HepG2 (cell line): ENCODE data around the gene GRK5. TPM values are rescaled to one million over a fixed set of nuclear protein-coding genes. Genes with fewer than 3 reads are reported as not detected.

Experiments used
- FOXP4 ChIP-seq: sonication (generic); formaldehyde crosslinking; IDR thresholded peaks from 2 replicates; pipeline ENCODE4 v1.4.0; 2020; ENCODE audit warnings: missing genetic modification reagents
- HOXA5 ChIP-seq: sonication (generic); formaldehyde crosslinking; IDR thresholded peaks from 2 replicates; pipeline ENCODE4 v1.4.0; 2020; ENCODE audit warnings: missing genetic modification reagents
- MEIS2 ChIP-seq: sonication (generic); formaldehyde crosslinking; IDR thresholded peaks from 2 replicates; pipeline ENCODE4 v1.9.0; 2021; ENCODE audit warnings: mild to moderate bottlenecking, missing genetic modification reagents
- POGZ ChIP-seq: sonication (generic); formaldehyde crosslinking; IDR thresholded peaks from 2 replicates; pipeline ENCODE4 v1.4.0; 2020; ENCODE audit warnings: mild to moderate bottlenecking, missing genetic modification reagents
- POLR2AphosphoS5 ChIP-seq: IDR thresholded peaks from 2 replicates; pipeline ENCODE4 v1.6.1; 2012; ENCODE audit warnings: low read depth, low read length
- SALL1 ChIP-seq: sonication (generic); formaldehyde crosslinking; IDR thresholded peaks from 2 replicates; pipeline ENCODE4 v1.8.0; 2022; ENCODE audit warnings: mild to moderate bottlenecking, missing genetic modification reagents
- SOX6 ChIP-seq, 2 experiments: fragments of 450-650 bp in 1 of 2; sonication (generic) in 1 of 2; formaldehyde crosslinking in 1 of 2; IDR thresholded peaks; 2 replicates each; pipeline versions ENCODE4 v1.4.0 to v1.6.1; 2017 to 2020; ENCODE audit warnings: antibody characterized with exemption in 1 of 2, mild to moderate bottlenecking in 1 of 2, missing genetic modification reagents in 1 of 2
- SPEN ChIP-seq: sonication (generic); formaldehyde crosslinking; IDR thresholded peaks from 2 replicates; pipeline ENCODE4 v1.5.1; 2020; ENCODE audit warnings: low read depth, mild to moderate bottlenecking, missing genetic modification reagents
- XRCC5 ChIP-seq: fragments of 200-400 bp; formaldehyde crosslinking; optimal IDR thresholded peaks from 2 replicates; pipeline ENCODE3; 2017; ENCODE audit warnings: mild to moderate bottlenecking, low read length
- ZFP91 ChIP-seq: sonication (generic); formaldehyde crosslinking; IDR thresholded peaks from 2 replicates; pipeline ENCODE4 v1.9.0; 2022; ENCODE audit warnings: missing genetic modification reagents, mild to moderate bottlenecking, borderline replicate concordance
- ZNF143 ChIP-seq: sonication (generic); formaldehyde crosslinking; IDR thresholded peaks from 2 replicates; pipeline ENCODE4 v1.4.0; 2020; ENCODE audit warnings: missing genetic modification reagents
- ZNF224 ChIP-seq: sonication (generic); formaldehyde crosslinking; IDR thresholded peaks from 2 replicates; pipeline ENCODE4 v1.5.0; 2020; ENCODE audit warnings: mild to moderate bottlenecking, missing genetic modification reagents
- ZNF274 ChIP-seq: sonication (generic); formaldehyde crosslinking; IDR thresholded peaks from 2 replicates; pipeline ENCODE4 v1.5.1; 2020; ENCODE audit warnings: mild to moderate bottlenecking, missing genetic modification reagents
- ZNF333 ChIP-seq: sonication (generic); formaldehyde crosslinking; IDR thresholded peaks from 2 replicates; pipeline ENCODE4 v1.4.0; 2020; ENCODE audit warnings: mild to moderate bottlenecking, missing genetic modification reagents, borderline replicate concordance
- ZNF772 ChIP-seq: sonication (generic); formaldehyde crosslinking; IDR thresholded peaks from 2 replicates; pipeline ENCODE4 v1.5.0; 2020; ENCODE audit warnings: mild to moderate bottlenecking, missing genetic modification reagents
- ZNF777 ChIP-seq: sonication (generic); formaldehyde crosslinking; IDR thresholded peaks from 2 replicates; pipeline ENCODE4 v1.4.0; 2020; ENCODE audit warnings: missing genetic modification reagents
- polyA plus RNA-seq, 8 experiments: library from polyadenylated mRNA; depleted of rRNA in 3 of 8; stranded (reverse) in 7 of 8; unstranded in 1 of 8; fragments of >200 nt; fragmentation: Illumina TruSeq in 4 of 8; extraction: Trizol in 4 of 8; gene quantifications; 2 replicates each; pipeline versions ENCODE4 v1.2.1 to v1.2.3, GENCODE V29; 2011 to 2016; ENCODE audit warnings: low read depth in 4 of 8, missing spikeins in 1 of 8, mixed read lengths in 1 of 8; ENCODE audit not compliant: insufficient read depth in 1 of 8
- total RNA-seq, 5 experiments: library from RNA; depleted of rRNA; stranded (reverse); fragments of >200 nt; fragmentation: Illumina TruSeq; extraction: Trizol; gene quantifications; 2 replicates each; pipeline ENCODE4 v1.2.3, GENCODE V29; 2016; ENCODE audit warnings: low read depth in 1 of 5
- TF ChIP-seq, protein P1 (sequence below), 2 experiments: sonication (generic) in 1 of 2; formaldehyde crosslinking in 1 of 2; IDR thresholded peaks; 2 replicates each; pipeline versions ENCODE4 v1.4.0 to v1.6.1; 2018 to 2020; ENCODE audit warnings: missing genetic modification reagents in 2 of 2, borderline replicate concordance in 1 of 2, low read depth in 1 of 2, mild to moderate bottlenecking in 1 of 2, missing biosample characterization in 1 of 2
- TF ChIP-seq, protein P2 (sequence below): sonication (generic); formaldehyde crosslinking; IDR thresholded peaks from 2 replicates; pipeline ENCODE4 v1.8.0; 2023; ENCODE audit warnings: mild to moderate bottlenecking, missing genetic modification reagents
- TF ChIP-seq, protein P3 (sequence below): sonication (generic); formaldehyde crosslinking; IDR thresholded peaks from 2 replicates; pipeline ENCODE4 v1.5.0; 2020; ENCODE audit warnings: mild to moderate bottlenecking, missing genetic modification reagents, moderate library complexity

Gene GRK5
- total and polyA plus RNA-seq, 2 of the 13 experiments (the other 11 are each of a cell fraction or from before 2014, with no cell fraction given), result 10.4 to 12.6 TPM

DNA sequence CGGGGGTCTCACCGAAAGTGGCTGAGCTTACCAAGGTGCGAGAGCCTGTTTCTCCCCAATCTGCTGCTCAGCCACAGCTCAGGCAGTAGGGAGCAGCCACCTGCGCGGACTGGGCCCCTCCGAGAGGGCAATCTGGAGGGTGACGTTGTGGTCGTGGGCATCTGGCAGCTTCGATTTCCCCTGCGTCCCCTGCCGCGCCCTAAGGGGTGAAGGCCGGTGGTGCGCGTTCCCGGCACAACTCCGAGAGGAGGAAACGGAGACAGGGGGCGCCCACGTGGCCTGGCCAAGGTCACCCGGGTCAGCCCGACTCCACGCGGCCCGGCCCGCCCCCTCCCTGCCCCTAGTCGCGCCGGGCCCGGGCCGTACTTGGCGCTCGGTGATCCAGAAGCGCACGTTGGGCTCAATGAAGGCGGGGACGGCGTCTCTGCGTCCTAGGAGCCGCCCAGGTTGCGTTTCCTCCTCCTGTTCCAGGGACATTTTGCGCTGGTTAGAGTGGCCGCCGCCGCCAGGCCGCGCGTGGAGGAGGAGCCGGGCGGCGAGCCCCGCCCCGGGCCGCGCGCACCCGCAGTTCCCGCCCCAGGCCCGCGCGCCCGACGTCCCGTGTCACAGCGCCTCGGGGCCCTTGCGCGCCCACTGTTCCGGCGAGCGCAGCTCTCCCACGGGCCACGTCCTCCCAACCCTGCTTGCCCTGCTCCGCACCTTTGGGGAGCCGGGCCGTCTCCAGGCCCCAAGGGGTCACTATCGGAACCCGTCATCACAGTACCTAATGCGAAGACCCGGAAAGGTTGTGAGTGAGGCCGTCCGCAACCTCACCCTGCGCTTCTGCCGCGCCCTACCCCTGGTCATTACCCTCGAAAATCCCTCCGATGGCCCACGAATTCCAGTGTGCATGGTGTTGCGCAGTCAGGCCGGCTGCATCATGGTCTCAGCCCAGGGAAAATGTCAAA lies 41.9 kb upstream of the GRK5 start, which contains the start of gene SFXN4 (continued):
- TF ChIP-seq FOXP4 (CRISPR knock-in tag), result peak; percentile 3; the same call in 1 of the 2 replicates
- TF ChIP-seq ZNF143, result no peak
- TF ChIP-seq ZFP91, result peak; percentile 83
- TF ChIP-seq ZNF772 (CRISPR knock-in tag), result peak; percentile 70
- TF ChIP-seq, protein P1, sequence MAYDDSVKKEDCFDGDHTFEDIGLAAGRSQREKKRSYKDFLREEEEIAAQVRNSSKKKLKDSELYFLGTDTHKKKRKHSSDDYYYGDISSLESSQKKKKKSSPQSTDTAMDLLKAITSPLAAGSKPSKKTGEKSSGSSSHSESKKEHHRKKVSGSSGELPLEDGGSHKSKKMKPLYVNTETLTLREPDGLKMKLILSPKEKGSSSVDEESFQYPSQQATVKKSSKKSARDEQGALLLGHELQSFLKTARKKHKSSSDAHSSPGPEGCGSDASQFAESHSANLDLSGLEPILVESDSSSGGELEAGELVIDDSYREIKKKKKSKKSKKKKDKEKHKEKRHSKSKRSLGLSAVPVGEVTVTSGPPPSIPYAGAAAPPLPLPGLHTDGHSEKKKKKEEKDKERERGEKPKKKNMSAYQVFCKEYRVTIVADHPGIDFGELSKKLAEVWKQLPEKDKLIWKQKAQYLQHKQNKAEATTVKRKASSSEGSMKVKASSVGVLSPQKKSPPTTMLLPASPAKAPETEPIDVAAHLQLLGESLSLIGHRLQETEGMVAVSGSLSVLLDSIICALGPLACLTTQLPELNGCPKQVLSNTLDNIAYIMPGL (CRISPR knock-in tag; IDR thresholded peaks at IDR 0.05; ENCODE audit: borderline replicate concordance in 1 of 2, low read depth in 1 of 2), result peak; percentile 72 to 82; a peak in 2 of 4 replicates
- TF ChIP-seq SOX6 (IDR thresholded peaks at IDR 0.05), result no peak
- peak; percentile 72 for TF ChIP-seq SOX6 (CRISPR knock-in tag; IDR thresholded peaks at IDR 0.05)
- TF ChIP-seq MEIS2, result peak; percentile 20; the same call in 1 of the 2 replicates
- TF ChIP-seq POGZ (CRISPR knock-in tag), result peak; percentile 54; the same call in 1 of the 2 replicates
- no peak for TF ChIP-seq XRCC5
- peak; percentile 76 for TF ChIP-seq SALL1
- TF ChIP-seq, protein P2, sequence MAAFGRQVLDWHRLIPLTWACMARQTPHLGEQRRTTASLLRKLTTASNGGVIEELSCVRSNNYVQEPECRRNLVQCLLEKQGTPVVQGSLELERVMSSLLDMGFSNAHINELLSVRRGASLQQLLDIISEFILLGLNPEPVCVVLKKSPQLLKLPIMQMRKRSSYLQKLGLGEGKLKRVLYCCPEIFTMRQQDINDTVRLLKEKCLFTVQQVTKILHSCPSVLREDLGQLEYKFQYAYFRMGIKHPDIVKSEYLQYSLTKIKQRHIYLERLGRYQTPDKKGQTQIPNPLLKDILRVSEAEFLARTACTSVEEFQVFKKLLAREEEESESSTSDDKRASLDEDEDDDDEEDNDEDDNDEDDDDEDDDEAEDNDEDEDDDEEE (CRISPR knock-in tag), result peak; percentile 59
- TF ChIP-seq HOXA5 (CRISPR knock-in tag), result peak; percentile 7
- TF ChIP-seq ZNF777, result peak; percentile 49; the same call in 1 of the 2 replicates
- TF ChIP-seq SPEN (CRISPR knock-in tag), result peak; percentile 76; the same call in 1 of the 2 replicates
- peak; percentile 79 for TF ChIP-seq POLR2AphosphoS5
- peak; percentile 3; the same call in 1 of the 2 replicates for TF ChIP-seq ZNF224 (CRISPR knock-in tag)
- TF ChIP-seq, protein P3, sequence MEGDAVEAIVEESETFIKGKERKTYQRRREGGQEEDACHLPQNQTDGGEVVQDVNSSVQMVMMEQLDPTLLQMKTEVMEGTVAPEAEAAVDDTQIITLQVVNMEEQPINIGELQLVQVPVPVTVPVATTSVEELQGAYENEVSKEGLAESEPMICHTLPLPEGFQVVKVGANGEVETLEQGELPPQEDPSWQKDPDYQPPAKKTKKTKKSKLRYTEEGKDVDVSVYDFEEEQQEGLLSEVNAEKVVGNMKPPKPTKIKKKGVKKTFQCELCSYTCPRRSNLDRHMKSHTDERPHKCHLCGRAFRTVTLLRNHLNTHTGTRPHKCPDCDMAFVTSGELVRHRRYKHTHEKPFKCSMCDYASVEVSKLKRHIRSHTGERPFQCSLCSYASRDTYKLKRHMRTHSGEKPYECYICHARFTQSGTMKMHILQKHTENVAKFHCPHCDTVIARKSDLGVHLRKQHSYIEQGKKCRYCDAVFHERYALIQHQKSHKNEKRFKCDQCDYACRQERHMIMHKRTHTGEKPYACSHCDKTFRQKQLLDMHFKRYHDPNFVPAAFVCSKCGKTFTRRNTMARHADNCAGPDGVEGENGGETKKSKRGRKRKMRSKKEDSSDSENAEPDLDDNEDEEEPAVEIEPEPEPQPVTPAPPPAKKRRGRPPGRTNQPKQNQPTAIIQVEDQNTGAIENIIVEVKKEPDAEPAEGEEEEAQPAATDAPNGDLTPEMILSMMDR (CRISPR knock-in tag), result peak; percentile 64
- peak; percentile 38; the same call in 1 of the 2 replicates for TF ChIP-seq ZNF333
- TF ChIP-seq ZNF274 (CRISPR knock-in tag), result peak; percentile 36; the same call in 1 of the 2 replicates
